HuH-7.5 (cell line): ENCODE data around the gene MTF1.
A peak's percentile ranks its signal among the peaks of the same experiment; 100 is the strongest.

Source experiments
- DNase-seq: peaks from one replicate; pipeline ENCODE4 v3.0.0; 2011; ENCODE audit warnings: low spot score

MTF1 gene

GRCh38 chr1:37828410-37829074 is 30.9 kb downstream of the MTF1 start:
- DNase-seq: no peak

GRCh38 chr1:37825506-37825905 is 33.9 kb downstream of the MTF1 start:
- no peak for DNase-seq

GRCh38 chr1:37824001-37824400 is 35.4 kb downstream of the MTF1 start:
- no peak for DNase-seq

- no peak for DNase-seq
Measured at GRCh38 chr1:37822906-37823815, 36.2 kb downstream of the MTF1 start.

GRCh38 chr1:37821481-37821880 is 37.9 kb downstream of the MTF1 start:
- DNase-seq: no peak

- no peak for DNase-seq
Measured at GRCh38 chr1:37817481-37817880, 41.9 kb downstream of the MTF1 start.

GRCh38 chr1:37814252-37814651 is 45.1 kb downstream of the MTF1 start:
- no peak for DNase-seq

GRCh38 chr1:37813529-37814145 is 45.8 kb downstream of the MTF1 start:
- no peak for DNase-seq

GRCh38 chr1:37811027-37811655 is 48.3 kb downstream of the MTF1 start:
- peak; percentile 60 for DNase-seq

GRCh38 chr1:37809942-37810341 is 49.5 kb downstream of the MTF1 start:
- no peak for DNase-seq

GRCh38 chr1:37808369-37809319 is 50.7 kb downstream of the MTF1 start:
- DNase-seq: peak; percentile 79

- DNase-seq: peak; percentile 98
Measured at GRCh38 chr1:37807555-37808368, 51.6 kb downstream of the MTF1 start, which contains the start of the genes C1orf122 and YRDC. C1orf122 (plus strand) TSS chr1:37807790; CDS start chr1:37808405, 615 bp downstream. YRDC (minus strand) TSS chr1:37808208; CDS start chr1:37808180, 28 bp downstream.

GRCh38 chr1:37807220-37807554 is 52.2 kb downstream of the MTF1 start:
- peak; percentile 26 for DNase-seq

- no peak for DNase-seq
Measured at GRCh38 chr1:37802439-37802838, 57.0 kb downstream of the MTF1 start.

- DNase-seq: no peak
Measured at GRCh38 chr1:37797750-37798345, 61.5 kb downstream of the MTF1 start.

GRCh38 chr1:37795340-37796125 is 63.9 kb downstream of the MTF1 start:
- DNase-seq: peak; percentile 46

GRCh38 chr1:37794372-37795339 is 64.7 kb downstream of the MTF1 start:
- DNase-seq: no peak
